ENCODE data around the gene MDFI.

MDFI gene

GRCh38 chr6:41671376-41671775 lies 33.1 kb downstream of the MDFI start:
- DNase-seq (ENCODE audit: low read depth): no peak
- no peak for TF ChIP-seq CTCF (conservative IDR thresholded peaks at IDR 0.05; ENCODE audit: low read length)
- H3K4me3 ChIP-seq (ENCODE audit: low read length): no peak overlapping the region

GRCh38 chr6:41672016-41672415 lies 33.7 kb downstream of the MDFI start:
- DNase-seq (ENCODE audit: low read depth): no peak
- H3K4me3 ChIP-seq (ENCODE audit: low read length): no peak overlapping the region
- TF ChIP-seq CTCF (conservative IDR thresholded peaks at IDR 0.05; ENCODE audit: low read length): no peak

- no peak for DNase-seq (ENCODE audit: low read depth)
- TF ChIP-seq CTCF (conservative IDR thresholded peaks at IDR 0.05; ENCODE audit: low read length): no peak
- no peak overlapping the region for H3K4me3 ChIP-seq (ENCODE audit: low read length)
Measured at GRCh38 chr6:41672816-41673703, 34.8 kb downstream of the MDFI start.

- no peak for TF ChIP-seq CTCF (conservative IDR thresholded peaks at IDR 0.05; ENCODE audit: low read length)
- H3K4me3 ChIP-seq (ENCODE audit: low read length): no peak overlapping the region
- no peak for DNase-seq (ENCODE audit: low read depth)
Measured at GRCh38 chr6:41673704-41674000, 35.4 kb downstream of the MDFI start.

- TF ChIP-seq CTCF (conservative IDR thresholded peaks at IDR 0.05; ENCODE audit: low read length): no peak
- no peak overlapping the region for H3K4me3 ChIP-seq (ENCODE audit: low read length)
- no peak for DNase-seq (ENCODE audit: low read depth)
Measured at GRCh38 chr6:41674231-41675000, 36.1 kb downstream of the MDFI start.

- no peak overlapping the region for H3K4me3 ChIP-seq (ENCODE audit: low read length)
- DNase-seq (ENCODE audit: low read depth): no peak
- TF ChIP-seq CTCF (conservative IDR thresholded peaks at IDR 0.05; ENCODE audit: low read length): no peak
Measured at GRCh38 chr6:41675176-41675775, 37.0 kb downstream of the MDFI start.

Measured in AG10803 (cell line).